GM12891 (cell line): ENCODE results near the gene FAT1.

Experiments
- PAX5 ChIP-seq: IDR thresholded peaks from 2 replicates; pipeline ENCODE4 v1.6.1; 2011; ENCODE audit warnings: low read length, moderate library complexity, mild to moderate bottlenecking; ENCODE audit not compliant: insufficient read depth, severe bottlenecking
- POLR2A ChIP-seq: IDR thresholded peaks from 2 replicates; pipeline ENCODE4 v1.6.1; 2011; ENCODE audit warnings: low read depth, low read length, control low read depth
- POLR2AphosphoS5 ChIP-seq: IDR thresholded peaks from 2 replicates; pipeline ENCODE4 v1.6.1; 2011; ENCODE audit warnings: low read depth, low read length, control low read depth
- SPI1 ChIP-seq: IDR thresholded peaks from 2 replicates; pipeline ENCODE4 v1.6.1; 2011; ENCODE audit warnings: low read depth, low read length, control low read depth
- TAF1 ChIP-seq: IDR thresholded peaks from 2 replicates; pipeline ENCODE4 v1.6.1; 2011; ENCODE audit warnings: low read depth, low read length, control low read depth

DNA sequence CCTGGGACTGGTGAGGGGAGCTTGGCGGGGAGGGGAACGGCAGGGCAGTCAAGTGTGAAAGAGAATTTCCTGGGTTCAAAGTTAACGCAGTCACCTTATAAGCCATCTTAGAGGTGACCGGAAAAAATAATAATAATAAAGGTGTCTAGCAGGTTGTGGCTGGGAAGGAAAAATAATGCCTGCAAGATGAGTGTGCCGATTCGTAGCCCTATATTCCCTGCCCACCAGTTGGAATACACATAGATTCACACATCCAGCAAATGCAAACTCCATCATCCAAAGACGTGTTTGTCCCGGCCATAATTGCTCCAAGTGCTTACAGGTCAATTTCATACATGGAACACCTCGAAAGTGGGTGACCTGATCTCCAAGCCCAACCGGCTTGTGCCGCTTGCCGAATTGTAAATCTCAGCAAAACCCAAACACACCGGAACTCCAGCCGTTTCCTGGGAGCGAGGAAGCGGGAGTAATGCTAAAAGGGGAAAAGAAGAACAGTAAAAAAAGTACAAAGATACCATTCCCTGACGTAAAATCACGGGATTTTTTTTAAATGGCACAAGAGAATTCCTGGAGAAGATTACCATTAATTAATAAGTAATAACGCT is 1.3 kb upstream of the FAT1 start:
- TF ChIP-seq POLR2A: no peak
- no peak for TF ChIP-seq TAF1
- TF ChIP-seq POLR2AphosphoS5: no peak
- TF ChIP-seq PAX5: no peak
- TF ChIP-seq SPI1: no peak
